Astrocyte (in vitro differentiated cells and primary cell): Measurements from ENCODE around the gene KHDC1. TPM values are rescaled to one million over a fixed set of nuclear protein-coding genes. Genes with fewer than 3 reads are reported as not detected.

ENCODE experiments used
- DNase-seq: peaks from one replicate; pipeline ENCODE4 v3.0.0-alpha.2; 2010; ENCODE audit warnings: low read depth
- FAIRE-seq: peaks from 2 replicates; lab custom pipeline; 2011; peaks lifted over from hg19 to GRCh38; lab: Jason Lieb, UNC
- H2AFZ ChIP-seq: 2 replicates; pipeline ENCODE4 v1.6.0; 2012; ENCODE audit warnings: low read depth, low read length, inconsistent platforms
- H3K27ac ChIP-seq: 2 replicates; pipeline ENCODE4 v1.5.1; 2011; ENCODE audit warnings: low read depth, low read length, inconsistent platforms
- H3K27me3 ChIP-seq: 2 replicates; pipeline ENCODE4 v1.6.0; 2011; ENCODE audit warnings: low read length, inconsistent platforms; ENCODE audit not compliant: insufficient read depth
- H3K36me3 ChIP-seq: 2 replicates; pipeline ENCODE4 v1.5.1; 2011; ENCODE audit warnings: low read length, inconsistent platforms; ENCODE audit not compliant: insufficient read depth
- H3K4me1 ChIP-seq: 2 replicates; pipeline ENCODE4 v1.5.1; 2011; ENCODE audit warnings: low read length, inconsistent platforms; ENCODE audit not compliant: insufficient read depth
- H3K4me2 ChIP-seq: 2 replicates; pipeline ENCODE4 v1.6.0; 2012; ENCODE audit warnings: low read length, inconsistent platforms
- H3K4me3 ChIP-seq: 2 replicates; pipeline ENCODE4 v1.5.1; 2011; ENCODE audit warnings: low read depth, mild to moderate bottlenecking, low read length, inconsistent platforms; ENCODE audit not compliant: insufficient read depth
- H3K79me2 ChIP-seq: 2 replicates; pipeline ENCODE4 v1.6.0; 2012; ENCODE audit warnings: mild to moderate bottlenecking, low read length, inconsistent platforms; ENCODE audit not compliant: insufficient read depth
- H3K9ac ChIP-seq: 2 replicates; pipeline ENCODE4 v1.6.0; 2012; ENCODE audit warnings: mild to moderate bottlenecking, low read length, inconsistent platforms
- H3K9me3 ChIP-seq: 2 replicates; pipeline ENCODE4 v1.5.1; 2012; ENCODE audit warnings: low read depth, mild to moderate bottlenecking, low read length, inconsistent platforms; ENCODE audit not compliant: insufficient read depth
- H4K20me1 ChIP-seq: 2 replicates; pipeline ENCODE4 v1.6.0; 2012; ENCODE audit warnings: low read length, inconsistent platforms; ENCODE audit not compliant: insufficient read depth
- H3K27ac Mint-ChIP-seq: one replicate; pipeline ENCODE4 v1.8.0; 2021; ENCODE audit warnings: mild to moderate bottlenecking, mixed read lengths; ENCODE audit not compliant: unreplicated experiment
- H3K27me3 Mint-ChIP-seq: one replicate; pipeline ENCODE4 v1.8.0; 2021; ENCODE audit warnings: low read depth, mixed read lengths; ENCODE audit not compliant: unreplicated experiment
- H3K36me3 Mint-ChIP-seq: one replicate; pipeline ENCODE4 v1.8.0; 2021; ENCODE audit warnings: low read depth, mixed read lengths; ENCODE audit not compliant: unreplicated experiment
- H3K4me1 Mint-ChIP-seq: one replicate; pipeline ENCODE4 v1.8.0; 2021; ENCODE audit warnings: low read depth, mixed read lengths; ENCODE audit not compliant: unreplicated experiment
- H3K4me3 Mint-ChIP-seq: one replicate; pipeline ENCODE4 v1.8.0; 2021; ENCODE audit warnings: mild to moderate bottlenecking, moderate library complexity, mixed read lengths; ENCODE audit not compliant: unreplicated experiment
- H3K9me3 Mint-ChIP-seq: one replicate; pipeline ENCODE4 v1.8.0; 2021; ENCODE audit warnings: mild to moderate bottlenecking, mixed read lengths; ENCODE audit not compliant: unreplicated experiment
- CTCF ChIP-seq: IDR thresholded peaks from 2 replicates; pipeline ENCODE4 v1.5.1; 2011; ENCODE audit warnings: low read depth, mild to moderate bottlenecking, inconsistent platforms, low read length, moderate library complexity; ENCODE audit not compliant: insufficient read depth
- EZH2 ChIP-seq: IDR thresholded peaks from 2 replicates; pipeline ENCODE4 v1.6.1; 2012; ENCODE audit warnings: mild to moderate bottlenecking, low read length, inconsistent platforms; ENCODE audit not compliant: insufficient read depth
- total RNA-seq: library from RNA; stranded (reverse); gene quantifications from 2 replicates; pipeline ENCODE4 v1.2.1, GENCODE V29; 2021

The KHDC1 gene
- total RNA-seq, 1 donor from 2014 or later = 2.9 TPM

GRCh38 chr6:73216859-73217258, 46.1 kb downstream of the KHDC1 start:
- TF ChIP-seq EZH2 (no peak), CTCF (no peak)
- H3K27ac Mint-ChIP-seq = no peak overlapping the region
- H3K9me3 Mint-ChIP-seq = no peaks in the 10 kb centered on the region

GRCh38 chr6:73209117-73209516, 53.9 kb downstream of the KHDC1 start:
- no peaks in the 10 kb centered on the region for H3K36me3 ChIP-seq
- no peak overlapping the region for H3K27ac Mint-ChIP-seq
- DNase-seq (no peak), FAIRE-seq (no peak)
- no peaks in the 10 kb centered on the region for H3K27me3 Mint-ChIP-seq
- peaks cover 2% of the 10 kb centered on the region for H3K9me3 Mint-ChIP-seq
- H3K4me1 Mint-ChIP-seq = no peaks in the 10 kb centered on the region
- H2AFZ ChIP-seq = no peak overlapping the region
- H3K4me1 ChIP-seq = no peaks in the 10 kb centered on the region
- no peaks in the 10 kb centered on the region for H3K79me2 ChIP-seq
- no peaks in the 10 kb centered on the region for H4K20me1 ChIP-seq
- TF ChIP-seq CTCF (no peak), EZH2 (no peak)
- H3K9me3 ChIP-seq = no peaks in the 10 kb centered on the region
- no peaks in the 10 kb centered on the region for H3K36me3 Mint-ChIP-seq
- no peak overlapping the region for H3K27ac ChIP-seq
- no peak overlapping the region for H3K4me3 Mint-ChIP-seq
- no peaks in the 10 kb centered on the region for H3K27me3 ChIP-seq
- no peak overlapping the region for H3K4me3 ChIP-seq
- no peak overlapping the region for H3K4me2 ChIP-seq
- H3K9ac ChIP-seq = no peak overlapping the region

More at GRCh38 chr6:73216859-73217258, 46.1 kb downstream of the KHDC1 start:
- no peak overlapping the region for H3K4me2 ChIP-seq
- no peak for DNase-seq
- H3K9ac ChIP-seq = no peak overlapping the region
- no peaks in the 10 kb centered on the region for H4K20me1 ChIP-seq
- no peaks in the 10 kb centered on the region for H3K79me2 ChIP-seq
- Mint-ChIP-seq H3K4me3 (no peak overlapping the region), H3K36me3 (no peaks in the 10 kb centered on the region), H3K27me3 (no peaks in the 10 kb centered on the region), H3K4me1 (no peaks in the 10 kb centered on the region)
- H3K4me1 ChIP-seq = no peaks in the 10 kb centered on the region
- H3K27ac ChIP-seq = no peak overlapping the region
- no peaks in the 10 kb centered on the region for H3K36me3 ChIP-seq
- H2AFZ ChIP-seq = no peak overlapping the region
- no peaks in the 10 kb centered on the region for H3K9me3 ChIP-seq
- H3K4me3 ChIP-seq = no peak overlapping the region
- FAIRE-seq = no peak
- H3K27me3 ChIP-seq = no peaks in the 10 kb centered on the region

GRCh38 chr6:73207221-73207837, 55.7 kb downstream of the KHDC1 start:
- Mint-ChIP-seq H3K4me1 (no peaks in the 10 kb centered on the region), H3K4me3 (no peak overlapping the region), H3K36me3 (no peaks in the 10 kb centered on the region), H3K27ac (no peak overlapping the region), H3K9me3 (peaks cover 2% of the 10 kb centered on the region), H3K27me3 (no peaks in the 10 kb centered on the region)
- Histone ChIP-seq H2AFZ (no peak overlapping the region), H3K9ac (no peak overlapping the region), H4K20me1 (no peaks in the 10 kb centered on the region), H3K4me2 (no peak overlapping the region), H3K36me3 (no peaks in the 10 kb centered on the region), H3K79me2 (no peaks in the 10 kb centered on the region), H3K4me1 (no peaks in the 10 kb centered on the region), H3K9me3 (no peaks in the 10 kb centered on the region), H3K27ac (no peak overlapping the region), H3K4me3 (no peak overlapping the region), H3K27me3 (no peaks in the 10 kb centered on the region)
- peak; percentile 44 for DNase-seq
- FAIRE-seq = no peak
- TF ChIP-seq EZH2 (no peak), CTCF (no peak)
